H9 (cell line): ENCODE results near the gene ADAM11. TPM values are rescaled to one million over a fixed set of nuclear protein-coding genes. Genes with fewer than 3 reads are reported as not detected.

Experiments
- DNase-seq: peaks from one replicate; pipeline ENCODE4 v3.0.0-alpha.2; 2017
- H2AFZ ChIP-seq: one replicate; pipeline ENCODE4 v1.6.1; 2013; ENCODE audit warnings: mild to moderate bottlenecking, low read length, control low read depth, moderate library complexity
- H2AK5ac ChIP-seq: 2 replicates; pipeline ENCODE4 v1.6.1; 2013; ENCODE audit warnings: low read length, control low read depth, mixed read lengths; ENCODE audit not compliant: insufficient read length
- H2BK120ac ChIP-seq: one replicate; pipeline ENCODE4 v1.6.1; 2013; ENCODE audit warnings: low read depth, mild to moderate bottlenecking, low read length, control low read depth, inconsistent platforms; ENCODE audit not compliant: poor library complexity, severe bottlenecking
- H2BK12ac ChIP-seq: 2 replicates; pipeline ENCODE4 v1.6.1; 2013; ENCODE audit warnings: low read length, control low read depth, mixed read lengths, low read depth; ENCODE audit not compliant: insufficient read length
- H2BK15ac ChIP-seq: 2 replicates; pipeline ENCODE4 v1.6.1; 2013; ENCODE audit warnings: low read depth, low read length, control low read depth
- H2BK20ac ChIP-seq: one replicate; pipeline ENCODE4 v1.6.1; 2013; ENCODE audit warnings: low read depth, mild to moderate bottlenecking, low read length, control low read depth, inconsistent platforms; ENCODE audit not compliant: poor library complexity, severe bottlenecking
- H2BK5ac ChIP-seq: 2 replicates; pipeline ENCODE4 v1.6.1; 2013; ENCODE audit warnings: low read length, control low read depth, mixed read lengths; ENCODE audit not compliant: insufficient read length
- H3K14ac ChIP-seq: 2 replicates; pipeline ENCODE4 v1.6.1; 2013; ENCODE audit warnings: low read length, control low read depth; ENCODE audit not compliant: insufficient read depth
- H3K18ac ChIP-seq: 2 replicates; pipeline ENCODE4 v1.6.1; 2013; ENCODE audit warnings: low read depth, mild to moderate bottlenecking, mixed read lengths, low read length, control low read depth; ENCODE audit not compliant: insufficient read length
- H3K23ac ChIP-seq: 2 replicates; pipeline ENCODE4 v1.6.1; 2013; ENCODE audit warnings: low read length, control low read depth, mixed read lengths, low read depth; ENCODE audit not compliant: insufficient read length
- H3K23me2 ChIP-seq: 2 replicates; pipeline ENCODE4 v1.6.1; 2013; ENCODE audit warnings: low read depth, mild to moderate bottlenecking, mixed read lengths, low read length, control low read depth; ENCODE audit not compliant: insufficient read length, poor library complexity, severe bottlenecking
- H3K27ac ChIP-seq: 2 replicates; pipeline ENCODE4 v1.5.1; 2013; ENCODE audit warnings: low read length, control low read depth, mixed read lengths, low read depth; ENCODE audit not compliant: insufficient read length
- H3K27me3 ChIP-seq: 2 replicates; pipeline ENCODE4 v1.6.1; 2013; ENCODE audit warnings: low read length, control low read depth, inconsistent platforms; ENCODE audit not compliant: insufficient read depth
- H3K4ac ChIP-seq: 2 replicates; pipeline ENCODE4 v1.6.1; 2013; ENCODE audit warnings: low read depth, mild to moderate bottlenecking, control low read depth, inconsistent platforms, low read length, moderate library complexity
- H3K4me1 ChIP-seq: 2 replicates; pipeline ENCODE4 v1.6.1; 2013; ENCODE audit warnings: low read length, control low read depth, inconsistent platforms; ENCODE audit not compliant: insufficient read depth
- H3K4me2 ChIP-seq: 2 replicates; pipeline ENCODE4 v1.6.1; 2013; ENCODE audit warnings: low read length, control low read depth, mixed read lengths; ENCODE audit not compliant: insufficient read length, insufficient read depth
- H3K56ac ChIP-seq: 2 replicates; pipeline ENCODE4 v1.6.1; 2013; ENCODE audit warnings: low read depth, mild to moderate bottlenecking, mixed read lengths, low read length, control low read depth; ENCODE audit not compliant: insufficient read length
- H3K79me1 ChIP-seq: 2 replicates; pipeline ENCODE4 v1.6.1; 2013; ENCODE audit warnings: low read depth, mild to moderate bottlenecking, moderate library complexity, low read length, control low read depth, inconsistent platforms; ENCODE audit not compliant: insufficient read depth, poor library complexity, severe bottlenecking
- H3K79me2 ChIP-seq: 2 replicates; pipeline ENCODE4 v1.6.1; 2013; ENCODE audit warnings: low read length, control low read depth, inconsistent platforms; ENCODE audit not compliant: insufficient read depth
- H3K9ac ChIP-seq: 2 replicates; pipeline ENCODE4 v1.6.1; 2013; ENCODE audit warnings: low read length, control low read depth, mixed read lengths; ENCODE audit not compliant: insufficient read length; ENCODE audit errors: extremely low read depth
- H3K9me3 ChIP-seq: one replicate; pipeline ENCODE4 v1.6.1; 2013; ENCODE audit warnings: low read depth, low read length, inconsistent platforms; ENCODE audit not compliant: control insufficient read depth
- H3T11ph ChIP-seq: one replicate; pipeline ENCODE4 v1.6.1; 2013; ENCODE audit warnings: mild to moderate bottlenecking, low read length, control low read depth, inconsistent platforms
- H4K20me1 ChIP-seq: one replicate; pipeline ENCODE4 v1.6.1; 2013; ENCODE audit not compliant: control insufficient read depth, insufficient read length, insufficient read depth
- H4K5ac ChIP-seq: 2 replicates; pipeline ENCODE4 v1.6.1; 2013; ENCODE audit warnings: low read depth, mild to moderate bottlenecking, mixed read lengths, low read length, control low read depth; ENCODE audit not compliant: insufficient read length
- H4K8ac ChIP-seq: replicated peaks from 2 replicates; pipeline ENCODE4 v1.6.1; 2013; ENCODE audit warnings: low read length, control low read depth, mixed read lengths, low read depth; ENCODE audit not compliant: insufficient read length
- H4K91ac ChIP-seq: 2 replicates; pipeline ENCODE4 v1.6.1; 2013; ENCODE audit warnings: low read depth, mild to moderate bottlenecking, moderate library complexity, mixed read lengths, low read length, control low read depth; ENCODE audit not compliant: insufficient read length
- H3K27ac Mint-ChIP-seq, 3 experiments: 2 replicates in 2 of 3; 3 replicates in 1 of 3; pipeline ENCODE4 v1.8.0; 2020 to 2021; ENCODE audit warnings: mixed read lengths in 3 of 3, mild to moderate bottlenecking in 1 of 3, moderate library complexity in 1 of 3
- H3K27me3 Mint-ChIP-seq: 2 replicates; pipeline ENCODE4 v1.8.0; 2021; ENCODE audit warnings: low read depth, mild to moderate bottlenecking, moderate library complexity, mixed read lengths
- H3K36me3 Mint-ChIP-seq, 3 experiments: 2 replicates in 2 of 3; 3 replicates in 1 of 3; pipeline ENCODE4 v1.8.0; 2020 to 2021; ENCODE audit warnings: low read depth in 3 of 3, mixed read lengths in 3 of 3; ENCODE audit not compliant: insufficient read depth in 1 of 3
- H3K4me1 Mint-ChIP-seq, 2 experiments: 2 replicates each; pipeline ENCODE4 v1.8.0; 2020; ENCODE audit warnings: mixed read lengths in 2 of 2
- H3K4me3 Mint-ChIP-seq, 2 experiments: 2 replicates in 1 of 2; 3 replicates in 1 of 2; pipeline ENCODE4 v1.8.0; 2020 to 2021; ENCODE audit warnings: mild to moderate bottlenecking in 2 of 2, mixed read lengths in 2 of 2, moderate library complexity in 1 of 2
- H3K9me3 Mint-ChIP-seq, 2 experiments: 2 replicates in 1 of 2; 3 replicates in 1 of 2; pipeline ENCODE4 v1.8.0; 2020; ENCODE audit warnings: mild to moderate bottlenecking in 2 of 2, mixed read lengths in 2 of 2, moderate library complexity in 1 of 2
- WGBS: extraction: QIAGEN DNeasy Blood & Tissue Kit; methylation state at CpG from one replicate; pipeline ENCODE4 v1.1.7; 2013; ENCODE audit warnings: missing lambda C conversion rate, low lambda C conversion rate, mixed read lengths; ENCODE audit not compliant: insufficient read length; ENCODE audit errors: extremely low coverage; 5-methylcytosine and 5-hydroxymethylcytosine counted together
- total RNA-seq: library from RNA; stranded (reverse); gene quantifications from 2 replicates; pipeline ENCODE4 v1.2.1, GENCODE V29; 2021
- TF ChIP-seq, protein P1 (sequence below): fragments of 200-600 bp; sonication (generic); conservative IDR thresholded peaks from 3 replicates; pipeline ENCODE4 v1.8.0; 2021; ENCODE audit warnings: antibody characterized with exemption, mild to moderate bottlenecking

ADAM11 gene
- total RNA-seq, 1 experiment from 2014 or later = 4.6 TPM

DNA sequence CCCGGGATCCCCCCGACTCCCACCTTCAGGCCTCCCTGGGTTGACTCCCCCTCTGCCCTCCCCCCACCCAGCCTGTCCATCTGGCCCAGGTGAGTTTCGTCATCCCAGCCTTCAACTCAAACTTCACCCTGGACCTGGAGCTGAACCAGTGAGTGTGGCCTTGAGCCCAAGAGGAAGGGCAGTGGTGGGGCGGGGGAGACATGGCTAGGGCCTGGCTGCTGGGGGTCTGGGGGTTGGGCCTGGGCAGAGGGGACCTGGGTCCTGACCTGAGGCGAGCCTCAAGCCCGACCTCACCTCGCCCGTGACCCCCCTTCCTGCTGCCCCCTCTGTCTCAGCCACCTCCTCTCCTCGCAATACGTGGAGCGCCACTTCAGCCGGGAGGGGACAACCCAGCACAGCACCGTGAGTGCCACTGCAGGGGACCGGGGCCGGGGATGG, 10.9 kb downstream of the ADAM11 start:
- H4K20me1 ChIP-seq = no peaks in the 10 kb centered on the region
- H3K79me1 ChIP-seq = no peaks in the 10 kb centered on the region
- no peak overlapping the region for H3K56ac ChIP-seq
- no peak overlapping the region for H4K91ac ChIP-seq
- H2BK12ac ChIP-seq = no peak overlapping the region
- no peaks in the 10 kb centered on the region for H3K27me3 ChIP-seq
- no peak overlapping the region for H3K9ac ChIP-seq
- WGBS = no CpG with 5 or more reads among the region's 15 CpGs
- H3K23ac ChIP-seq = no peak overlapping the region
- H4K8ac ChIP-seq = no peak overlapping the region
- Mint-ChIP-seq H3K36me3 (no peaks in the 10 kb centered on the region), H3K4me3 (no peak overlapping the region), H3K27ac (no peak overlapping the region), H3K9me3 (no peaks in the 10 kb centered on the region), H3K4me1 (peaks cover 17 to 27% of the 10 kb centered on the region in 2 experiments), H3K27me3 (peaks cover 33% of the 10 kb centered on the region)
- no peak overlapping the region for H3K4ac ChIP-seq
- no peaks in the 10 kb centered on the region for H3K79me2 ChIP-seq
- H4K5ac ChIP-seq = no peak overlapping the region
- H3K9me3 ChIP-seq = no peaks in the 10 kb centered on the region
- no peak overlapping the region for H2AK5ac ChIP-seq
- no peak overlapping the region for H3K4me2 ChIP-seq
- H3K14ac ChIP-seq = no peak overlapping the region
- no peak overlapping the region for H2BK20ac ChIP-seq
- no peak overlapping the region for H2BK15ac ChIP-seq
- H2AFZ ChIP-seq = no peak overlapping the region
- DNase-seq = no peak
- H3K23me2 ChIP-seq = peaks cover under 1% of the 10 kb centered on the region
- TF ChIP-seq, protein P1, sequence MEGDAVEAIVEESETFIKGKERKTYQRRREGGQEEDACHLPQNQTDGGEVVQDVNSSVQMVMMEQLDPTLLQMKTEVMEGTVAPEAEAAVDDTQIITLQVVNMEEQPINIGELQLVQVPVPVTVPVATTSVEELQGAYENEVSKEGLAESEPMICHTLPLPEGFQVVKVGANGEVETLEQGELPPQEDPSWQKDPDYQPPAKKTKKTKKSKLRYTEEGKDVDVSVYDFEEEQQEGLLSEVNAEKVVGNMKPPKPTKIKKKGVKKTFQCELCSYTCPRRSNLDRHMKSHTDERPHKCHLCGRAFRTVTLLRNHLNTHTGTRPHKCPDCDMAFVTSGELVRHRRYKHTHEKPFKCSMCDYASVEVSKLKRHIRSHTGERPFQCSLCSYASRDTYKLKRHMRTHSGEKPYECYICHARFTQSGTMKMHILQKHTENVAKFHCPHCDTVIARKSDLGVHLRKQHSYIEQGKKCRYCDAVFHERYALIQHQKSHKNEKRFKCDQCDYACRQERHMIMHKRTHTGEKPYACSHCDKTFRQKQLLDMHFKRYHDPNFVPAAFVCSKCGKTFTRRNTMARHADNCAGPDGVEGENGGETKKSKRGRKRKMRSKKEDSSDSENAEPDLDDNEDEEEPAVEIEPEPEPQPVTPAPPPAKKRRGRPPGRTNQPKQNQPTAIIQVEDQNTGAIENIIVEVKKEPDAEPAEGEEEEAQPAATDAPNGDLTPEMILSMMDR = no peak
- no peak overlapping the region for H3T11ph ChIP-seq
- H3K18ac ChIP-seq = no peak overlapping the region
- no peak overlapping the region for H3K27ac ChIP-seq
- H3K4me1 ChIP-seq = no peaks in the 10 kb centered on the region
- no peak overlapping the region for H2BK120ac ChIP-seq
- H2BK5ac ChIP-seq = no peak overlapping the region
